CD4-positive, alpha-beta T cell treated with Interleukin-4 for 4 hours (primary cell): ENCODE measurements around the gene TMX4.

Experiments
- DNase-seq: peaks from one replicate; pipeline ENCODE4 v3.0.0-alpha.2; 2020

Gene TMX4

DNA sequence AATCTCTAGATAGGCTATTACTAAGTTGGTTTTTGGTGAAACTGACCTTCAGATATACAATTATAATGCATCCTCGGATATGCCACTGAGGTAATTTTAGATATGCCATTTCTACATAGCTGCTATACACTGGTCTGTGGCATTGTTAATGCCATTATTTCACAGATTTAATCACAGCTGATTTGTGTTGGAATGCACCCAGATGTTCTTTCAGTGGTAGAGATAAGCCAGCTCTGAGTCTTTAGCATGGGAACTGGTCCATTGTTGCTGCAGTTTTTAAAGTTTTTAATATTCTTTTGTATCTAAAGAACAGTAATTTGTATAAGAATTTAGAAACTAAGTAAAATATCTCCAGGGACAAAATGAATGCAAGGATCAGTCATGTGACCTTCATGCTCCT is 6.8 kb downstream of the TMX4 start:
- no peak for DNase-seq

DNA sequence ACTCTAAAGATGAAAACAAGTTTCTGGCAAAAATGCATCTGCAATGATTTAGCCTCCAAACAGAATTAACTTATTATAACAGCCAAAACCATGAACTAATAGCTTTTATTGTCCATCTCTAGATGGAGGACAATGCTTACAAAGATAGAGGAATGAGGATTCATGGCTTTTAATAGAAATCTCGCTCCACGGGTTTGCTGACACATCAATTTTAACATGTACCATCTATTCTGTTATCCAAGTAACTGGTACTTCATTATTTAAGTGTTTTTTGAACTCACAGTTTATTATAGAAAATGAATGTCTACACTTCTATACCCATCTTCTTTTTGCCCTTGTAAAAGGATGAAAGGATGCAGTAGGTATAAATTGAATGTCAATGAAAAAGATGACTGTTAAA is 10.8 kb downstream of the TMX4 start:
- no peak for DNase-seq

GRCh38 chr20:8007490-8007889 is 12.1 kb downstream of the TMX4 start:
- no peak for DNase-seq

GRCh38 chr20:8005575-8006366 is 13.8 kb downstream of the TMX4 start:
- no peak for DNase-seq

DNA sequence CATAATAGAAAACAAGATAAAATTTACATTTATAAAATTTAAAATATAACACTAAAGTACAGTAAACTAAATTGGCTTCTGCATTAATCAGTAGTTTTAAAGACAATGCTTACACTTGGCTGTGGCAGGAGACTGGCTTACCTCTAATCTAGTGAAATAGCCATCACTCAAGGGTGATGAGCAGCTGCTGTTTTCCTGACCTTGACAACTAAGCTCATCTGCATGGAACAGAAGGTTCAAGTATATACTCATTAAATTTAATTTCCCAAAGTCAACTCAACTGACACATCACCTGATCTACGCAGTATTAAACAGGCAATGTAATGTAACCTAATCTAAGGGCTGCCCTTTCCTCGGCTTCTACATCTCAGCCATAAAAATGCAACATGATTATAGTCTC is 14.5 kb downstream of the TMX4 start:
- no peak for DNase-seq

DNA sequence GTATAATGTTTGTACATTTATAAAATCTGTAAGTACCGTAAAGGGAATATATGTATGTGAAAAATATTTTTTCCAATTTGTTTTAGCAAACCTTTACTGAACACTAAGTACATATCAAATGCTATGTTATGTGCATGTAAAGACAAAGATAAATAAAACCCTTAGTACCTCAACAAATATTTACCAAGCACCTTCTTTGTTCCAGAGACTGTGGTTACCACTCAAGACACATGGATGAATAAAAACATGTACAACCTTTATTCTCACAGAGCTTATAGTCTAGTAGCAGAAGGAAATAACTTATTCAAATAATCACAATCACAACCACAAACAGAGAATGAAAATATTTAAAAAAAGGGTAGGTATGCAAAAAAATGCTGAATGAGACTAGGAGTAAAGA is 17.5 kb downstream of the TMX4 start:
- no peak for DNase-seq

- DNase-seq = no peak
Observed at GRCh38 chr20:8000796-8001195, 18.8 kb downstream of the TMX4 start.

GRCh38 chr20:7996898-7997297 is 22.7 kb downstream of the TMX4 start:
- DNase-seq = no peak

- no peak for DNase-seq
Observed at GRCh38 chr20:7994809-7995208, 24.8 kb downstream of the TMX4 start.

DNA sequence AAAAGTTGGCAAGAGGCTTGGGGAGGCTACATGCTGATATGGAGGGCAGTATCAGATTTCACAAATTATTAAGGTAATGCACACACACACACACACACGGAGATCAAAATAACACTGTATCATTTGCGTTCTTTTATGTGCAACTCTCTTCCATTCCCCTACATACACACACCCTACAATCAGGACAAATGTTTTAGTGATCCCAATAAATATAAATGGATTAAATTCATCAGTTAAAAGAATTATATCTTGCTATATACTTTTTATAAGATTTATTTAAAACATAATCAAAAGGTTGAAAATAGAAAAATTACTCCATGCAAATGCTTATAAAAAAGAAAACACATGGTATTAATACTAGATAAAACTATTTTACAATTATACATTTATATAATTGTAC is 25.9 kb downstream of the TMX4 start:
- no peak for DNase-seq

DNA sequence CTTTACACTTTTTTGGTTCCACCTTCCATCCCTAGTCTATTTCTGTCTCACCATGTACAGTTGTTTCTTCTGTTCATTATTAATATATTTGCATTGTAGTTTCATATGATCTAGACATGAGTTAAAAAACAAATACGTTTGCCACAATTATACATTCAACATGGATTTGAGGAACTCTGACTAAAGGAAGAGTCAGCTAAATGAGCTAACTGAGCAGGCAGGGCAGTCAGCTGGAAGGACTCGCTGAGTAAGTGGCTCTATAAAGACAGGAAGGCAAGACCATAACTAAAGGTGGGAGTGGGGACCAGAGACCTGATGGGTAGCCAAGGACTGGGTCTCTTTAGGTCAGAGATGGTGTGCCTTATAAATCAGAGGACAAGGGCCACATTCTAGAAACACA is 26.3 kb downstream of the TMX4 start:
- DNase-seq = no peak

GRCh38 chr20:7990385-7990784 is 29.2 kb downstream of the TMX4 start:
- no peak for DNase-seq

GRCh38 chr20:7989379-7989778 is 30.2 kb downstream of the TMX4 start:
- no peak for DNase-seq

GRCh38 chr20:7985916-7986315 is 33.6 kb downstream of the TMX4 start:
- DNase-seq = no peak

GRCh38 chr20:7984192-7984591 is 35.4 kb downstream of the TMX4 start:
- no peak for DNase-seq

DNA sequence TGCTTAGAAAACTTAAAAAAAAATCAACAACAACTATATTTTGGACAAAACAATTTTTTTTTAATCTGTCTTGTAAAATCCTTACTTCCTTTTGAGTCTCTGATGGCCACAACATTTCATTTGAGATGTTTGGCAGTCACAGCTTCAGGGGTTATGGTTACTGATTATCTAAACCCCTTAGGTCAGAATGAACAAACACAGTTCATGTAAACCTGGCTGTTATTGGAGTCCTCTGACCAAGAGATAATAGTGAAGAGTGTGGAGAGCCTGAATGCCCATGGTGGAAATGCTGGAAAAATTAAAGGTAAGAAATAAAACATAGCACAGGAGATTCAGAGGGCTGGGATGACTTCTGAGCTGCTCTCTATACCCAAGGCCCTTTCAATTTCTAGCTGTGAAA is 38.2 kb downstream of the TMX4 start:
- no peak for DNase-seq

- DNase-seq = peak; percentile 15
Observed at GRCh38 chr20:7980332-7981046, 39.1 kb downstream of the TMX4 start.

DNA sequence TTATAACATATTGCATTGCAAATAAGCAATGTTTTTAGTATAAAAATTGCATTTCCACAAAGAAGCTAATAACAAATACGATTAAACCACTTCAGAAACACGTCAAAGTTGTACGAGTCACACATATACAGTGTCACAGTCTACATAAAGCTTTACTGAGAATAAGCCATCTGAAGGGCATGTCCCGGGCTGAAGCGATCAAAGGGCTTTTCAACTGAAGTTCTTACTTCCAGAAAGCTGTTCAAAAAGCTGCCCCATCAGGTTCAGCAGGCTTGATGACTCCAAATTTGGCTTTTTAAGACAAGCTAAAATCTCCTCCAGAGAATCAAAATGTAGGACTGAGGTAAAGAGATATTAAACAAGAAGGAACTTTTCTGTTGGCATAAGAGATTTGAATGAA is 41.9 kb downstream of the TMX4 start:
- DNase-seq = no peak

GRCh38 chr20:7975851-7976414 is 43.6 kb downstream of the TMX4 start:
- DNase-seq = no peak

GRCh38 chr20:7974785-7975435 is 44.7 kb downstream of the TMX4 start:
- DNase-seq = no peak

DNA sequence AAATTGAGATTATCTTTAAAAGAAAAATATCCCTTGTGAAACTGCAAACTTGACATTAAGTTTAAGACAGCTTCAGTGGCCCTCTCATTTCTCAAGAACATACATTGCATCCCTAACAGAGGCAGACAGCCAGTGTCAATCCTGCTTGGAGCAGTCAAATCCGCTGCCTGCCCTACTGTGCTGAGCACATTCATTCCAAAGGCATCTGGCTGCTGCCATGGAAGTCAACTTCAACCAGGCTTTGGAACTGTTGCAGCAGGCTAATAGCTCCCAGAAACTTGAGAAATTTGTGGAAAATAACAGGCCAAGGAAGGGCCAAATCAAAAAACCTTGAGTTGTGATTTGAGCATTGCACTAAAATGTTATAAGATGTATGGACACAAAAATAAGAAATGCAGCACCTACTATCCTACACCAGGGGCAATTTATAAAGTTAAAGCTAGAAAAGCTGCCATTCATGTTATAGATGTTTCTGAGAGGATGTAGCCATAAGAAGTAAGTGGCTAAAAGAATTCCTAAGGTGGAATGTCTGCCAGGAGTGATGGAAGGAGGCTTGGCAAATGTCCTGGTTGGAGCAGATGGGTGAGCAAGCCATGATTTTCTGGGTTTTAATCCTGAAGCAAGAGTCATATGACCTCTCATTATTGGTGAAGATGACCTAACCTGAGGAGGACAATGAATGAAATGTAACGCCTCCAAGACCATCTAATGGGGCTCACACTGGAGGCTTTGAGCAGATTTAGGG is 47.9 kb downstream of the TMX4 start:
- DNase-seq = no peak

DNA sequence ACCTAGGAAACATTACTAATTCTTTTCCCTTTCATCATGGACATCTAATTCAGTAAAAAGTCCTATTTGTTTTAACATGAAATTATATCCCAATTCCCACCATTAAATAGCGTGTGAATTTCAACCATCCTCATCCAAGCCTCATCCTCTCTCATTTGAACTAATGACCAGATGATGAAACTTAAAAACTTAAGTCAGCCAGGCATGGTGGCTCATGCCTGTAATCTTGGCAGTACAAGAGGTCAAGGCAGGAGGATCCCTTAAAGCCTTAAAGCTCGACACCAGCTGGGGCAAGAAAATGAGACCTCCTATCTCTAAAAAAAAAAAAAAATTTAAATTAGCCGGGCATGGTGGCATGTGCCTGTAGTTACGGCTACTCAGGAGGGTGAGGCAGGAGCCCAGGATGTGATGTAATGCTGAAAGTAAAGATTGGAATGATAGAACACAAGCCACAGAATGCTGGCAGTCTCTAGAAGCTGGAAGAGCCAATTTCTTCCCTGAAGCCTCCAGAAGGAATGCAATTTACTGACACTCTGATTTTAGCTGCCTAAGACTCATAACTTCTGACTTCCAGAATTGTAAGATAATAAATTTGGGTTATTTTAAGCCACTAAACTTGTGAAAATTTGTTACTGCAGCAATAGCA is 52.2 kb downstream of the TMX4 start:
- no peak for DNase-seq

GRCh38 chr20:7966176-7966575 is 53.4 kb downstream of the TMX4 start:
- no peak for DNase-seq
